ENCODE results near the gene ATP2A3.

Gene ATP2A3

DNA sequence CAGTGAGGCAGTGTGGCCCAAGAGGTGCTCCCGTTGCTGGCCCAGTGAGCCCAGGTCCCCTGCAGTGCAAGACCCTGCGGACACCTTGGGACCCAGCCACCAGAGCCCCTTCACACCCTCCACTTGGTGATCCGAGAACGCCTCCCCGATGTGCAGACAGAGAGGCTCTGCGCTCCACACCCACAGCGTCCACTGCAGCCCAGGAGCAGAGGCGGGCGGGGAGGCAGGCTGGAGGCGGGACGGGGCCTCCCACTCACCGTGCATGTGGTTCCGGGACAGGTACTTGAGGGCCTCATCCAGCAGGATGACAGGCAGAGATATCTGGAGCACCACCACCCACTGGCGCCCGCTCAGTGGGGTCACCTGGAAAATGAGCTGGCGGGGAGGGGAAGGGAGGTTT lies 35.8 kb downstream of the ATP2A3 start:
- Histone ChIP-seq H3K4me3 (ENCODE audit: insufficient read depth, low read depth, low read length) (no peak overlapping the region), H3K9me3 (ENCODE audit: control insufficient read depth, low read length) (no peaks in the 10 kb centered on the region), H3K4me1 (ENCODE audit: control insufficient read depth, insufficient read depth, low read length) (peaks cover 19% of the 10 kb centered on the region), H3K27me3 (ENCODE audit: control insufficient read depth, insufficient read depth, low read length, poor library complexity, severe bottlenecking) (no peaks in the 10 kb centered on the region), H3K27ac (ENCODE audit: insufficient read depth, low read depth, low read length, poor library complexity, severe bottlenecking) (no peak overlapping the region), H3K36me3 (ENCODE audit: control insufficient read depth, insufficient read depth, low read length) (no peaks in the 10 kb centered on the region)
- 91 to 94% methylated on average over 16 of the region's 16 CpGs for WGBS, 2 experiments

DNA sequence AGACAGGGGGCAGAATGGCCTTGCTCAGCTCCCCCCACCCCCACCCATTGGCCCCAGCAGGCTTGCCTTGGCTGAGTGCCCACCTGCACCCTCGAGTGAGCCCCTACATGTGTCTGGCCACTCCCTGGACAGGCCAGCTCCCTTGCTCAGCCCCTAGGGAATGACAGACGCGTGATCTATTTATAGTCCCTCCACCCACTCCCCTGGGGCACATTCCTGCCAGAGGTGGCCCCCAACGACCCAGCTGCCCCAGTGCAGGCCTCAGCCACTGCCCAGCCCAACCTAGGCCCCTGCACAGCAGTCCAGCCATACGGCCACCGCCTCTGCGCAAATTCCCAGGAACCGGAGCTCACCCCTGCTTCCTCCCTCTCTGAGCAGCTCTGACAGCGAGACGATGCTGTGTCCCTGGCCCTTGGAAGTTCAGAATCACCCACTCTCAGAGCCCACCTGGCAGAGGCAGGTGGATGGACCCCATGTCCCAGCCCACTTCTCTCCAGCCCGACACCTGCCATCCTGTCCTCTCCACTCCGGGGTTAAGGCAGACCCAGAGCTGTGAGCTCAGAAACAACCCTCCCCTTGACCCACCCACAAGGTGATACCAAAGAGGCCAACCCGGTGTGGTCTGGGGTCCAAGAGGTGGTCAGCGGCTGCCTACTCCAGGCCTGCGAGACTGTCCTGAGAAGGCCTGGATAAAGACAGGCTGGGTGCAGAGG lies 36.5 kb downstream of the ATP2A3 start:
- Histone ChIP-seq H3K4me1 (ENCODE audit: control insufficient read depth, insufficient read depth, low read length) (peaks cover 19% of the 10 kb centered on the region), H3K4me3 (ENCODE audit: insufficient read depth, low read depth, low read length) (no peak overlapping the region), H3K27ac (ENCODE audit: insufficient read depth, low read depth, low read length, poor library complexity, severe bottlenecking) (no peak overlapping the region), H3K27me3 (ENCODE audit: control insufficient read depth, insufficient read depth, low read length, poor library complexity, severe bottlenecking) (no peaks in the 10 kb centered on the region), H3K9me3 (ENCODE audit: control insufficient read depth, low read length) (no peaks in the 10 kb centered on the region), H3K36me3 (ENCODE audit: control insufficient read depth, insufficient read depth, low read length) (no peaks in the 10 kb centered on the region)
- WGBS, 2 experiments, result 87% methylated on average over 15 of the region's 15 CpGs

- H3K27ac ChIP-seq (ENCODE audit: insufficient read depth, low read depth, low read length, poor library complexity, severe bottlenecking), result no peak overlapping the region
- H3K9me3 ChIP-seq (ENCODE audit: control insufficient read depth, low read length), result no peaks in the 10 kb centered on the region
- no peaks in the 10 kb centered on the region for H3K36me3 ChIP-seq (ENCODE audit: control insufficient read depth, insufficient read depth, low read length)
- no peak overlapping the region for H3K4me3 ChIP-seq (ENCODE audit: insufficient read depth, low read depth, low read length)
- H3K4me1 ChIP-seq (ENCODE audit: control insufficient read depth, insufficient read depth, low read length), result peaks cover 19% of the 10 kb centered on the region
- H3K27me3 ChIP-seq (ENCODE audit: control insufficient read depth, insufficient read depth, low read length, poor library complexity, severe bottlenecking), result no peaks in the 10 kb centered on the region
- 85 to 86% methylated on average over 16 of the region's 16 CpGs for WGBS, 2 experiments
These were observed 37.2 kb downstream of the ATP2A3 start for GRCh38 chr17:3926860-3927627.

DNA sequence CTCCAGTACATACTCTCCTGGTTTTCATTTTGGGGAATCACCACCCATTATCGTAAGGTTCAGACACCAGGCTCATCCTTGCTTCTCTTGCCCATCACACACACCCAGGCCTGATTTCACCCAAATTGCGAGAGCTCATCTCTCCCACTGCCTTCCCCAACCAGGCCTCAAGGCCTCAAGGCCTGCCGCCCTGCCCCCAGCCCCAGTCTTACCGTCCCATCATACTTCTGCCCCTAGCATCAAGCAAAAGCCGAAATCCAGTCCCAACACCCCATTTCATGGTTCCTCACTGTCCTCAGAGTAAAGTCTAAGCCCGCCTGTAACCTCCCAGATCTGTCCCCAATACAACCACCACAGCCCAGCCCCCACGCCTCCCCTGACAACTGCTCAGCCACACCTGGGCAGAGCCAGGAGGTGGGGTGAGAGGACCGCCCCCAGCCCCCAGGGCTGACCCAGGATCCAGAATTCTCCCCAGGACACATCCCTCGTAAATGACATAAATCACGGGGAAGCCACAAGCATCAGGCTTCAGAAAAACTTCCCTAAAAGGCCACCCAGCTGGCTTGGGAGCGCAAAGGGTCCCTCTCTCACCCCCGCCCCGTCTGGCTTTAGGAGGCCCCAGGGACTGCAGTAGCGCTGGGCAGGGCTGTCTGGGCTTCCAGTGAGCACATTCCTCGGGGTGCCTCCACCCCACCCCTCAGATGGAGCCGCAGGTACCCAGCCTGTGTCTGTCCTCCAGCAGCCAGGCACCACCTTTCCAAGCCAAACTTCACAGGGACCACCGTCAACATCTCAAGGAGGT lies 38.4 kb downstream of the ATP2A3 start:
- Histone ChIP-seq H3K4me3 (ENCODE audit: insufficient read depth, low read depth, low read length) (no peak overlapping the region), H3K36me3 (ENCODE audit: control insufficient read depth, insufficient read depth, low read length) (no peaks in the 10 kb centered on the region), H3K9me3 (ENCODE audit: control insufficient read depth, low read length) (no peaks in the 10 kb centered on the region), H3K4me1 (ENCODE audit: control insufficient read depth, insufficient read depth, low read length) (peaks cover 19% of the 10 kb centered on the region), H3K27me3 (ENCODE audit: control insufficient read depth, insufficient read depth, low read length, poor library complexity, severe bottlenecking) (no peaks in the 10 kb centered on the region), H3K27ac (ENCODE audit: insufficient read depth, low read depth, low read length, poor library complexity, severe bottlenecking) (no peak overlapping the region)
- WGBS, 2 experiments, result 86 to 87% methylated on average over 17 of the region's 17 CpGs

- H3K9me3 ChIP-seq (ENCODE audit: control insufficient read depth, low read length), result no peaks in the 10 kb centered on the region
- H3K36me3 ChIP-seq (ENCODE audit: control insufficient read depth, insufficient read depth, low read length), result no peaks in the 10 kb centered on the region
- no peak overlapping the region for H3K27ac ChIP-seq (ENCODE audit: insufficient read depth, low read depth, low read length, poor library complexity, severe bottlenecking)
- H3K4me3 ChIP-seq (ENCODE audit: insufficient read depth, low read depth, low read length), result no peak overlapping the region
- 92% methylated on average over 40 of the region's 40 CpGs for WGBS, 2 experiments
- H3K27me3 ChIP-seq (ENCODE audit: control insufficient read depth, insufficient read depth, low read length, poor library complexity, severe bottlenecking), result no peaks in the 10 kb centered on the region
- peaks cover 19% of the 10 kb centered on the region for H3K4me1 ChIP-seq (ENCODE audit: control insufficient read depth, insufficient read depth, low read length)
These were observed 39.5 kb downstream of the ATP2A3 start for GRCh38 chr17:3924512-3925350.

DNA sequence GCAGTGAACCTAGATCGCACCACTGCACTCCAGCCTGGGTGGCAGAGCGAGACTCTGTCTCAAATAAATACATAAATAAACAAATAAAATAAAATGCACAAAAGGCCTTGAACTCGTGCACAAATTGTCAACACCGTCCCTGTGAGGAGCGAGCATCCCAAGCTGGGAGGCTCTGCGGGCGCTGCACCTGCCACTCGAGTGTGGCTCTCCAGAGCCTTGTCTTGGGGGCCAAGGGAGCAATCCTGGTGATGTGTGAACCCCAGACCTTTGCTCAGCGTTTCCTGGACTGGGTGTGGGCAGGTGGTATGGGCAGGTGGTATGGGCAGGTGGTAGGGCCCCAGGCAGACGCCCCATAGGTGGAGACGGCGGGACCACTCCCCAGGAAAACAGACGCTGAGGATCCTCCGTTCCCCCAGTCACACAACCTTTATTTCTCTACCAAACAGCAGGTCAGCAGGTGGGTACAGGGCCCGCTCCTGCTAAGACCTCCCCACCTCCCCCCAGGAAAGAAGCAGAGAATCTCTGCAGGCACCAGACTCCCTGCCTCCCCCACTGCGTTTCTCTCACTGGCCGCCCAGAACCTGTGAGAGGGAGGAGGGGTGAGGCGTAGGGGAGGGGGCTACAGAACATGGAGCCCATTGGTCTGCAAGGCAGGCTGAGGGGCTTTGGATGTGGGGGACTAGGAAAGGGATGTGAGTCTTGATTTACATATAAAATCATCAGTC lies 40.6 kb downstream of the ATP2A3 start:
- Histone ChIP-seq H3K4me3 (ENCODE audit: insufficient read depth, low read depth, low read length) (no peak overlapping the region), H3K36me3 (ENCODE audit: control insufficient read depth, insufficient read depth, low read length) (no peaks in the 10 kb centered on the region), H3K9me3 (ENCODE audit: control insufficient read depth, low read length) (no peaks in the 10 kb centered on the region), H3K4me1 (ENCODE audit: control insufficient read depth, insufficient read depth, low read length) (peaks cover 19% of the 10 kb centered on the region), H3K27ac (ENCODE audit: insufficient read depth, low read depth, low read length, poor library complexity, severe bottlenecking) (no peak overlapping the region), H3K27me3 (ENCODE audit: control insufficient read depth, insufficient read depth, low read length, poor library complexity, severe bottlenecking) (no peaks in the 10 kb centered on the region)
- 87 to 88% methylated on average over 18 of the region's 18 CpGs for WGBS, 2 experiments

- Histone ChIP-seq H3K4me3 (ENCODE audit: insufficient read depth, low read depth, low read length) (no peak overlapping the region), H3K9me3 (ENCODE audit: control insufficient read depth, low read length) (no peaks in the 10 kb centered on the region), H3K36me3 (ENCODE audit: control insufficient read depth, insufficient read depth, low read length) (no peaks in the 10 kb centered on the region), H3K27ac (ENCODE audit: insufficient read depth, low read depth, low read length, poor library complexity, severe bottlenecking) (no peak overlapping the region), H3K27me3 (ENCODE audit: control insufficient read depth, insufficient read depth, low read length, poor library complexity, severe bottlenecking) (no peaks in the 10 kb centered on the region), H3K4me1 (ENCODE audit: control insufficient read depth, insufficient read depth, low read length) (peaks cover 16% of the 10 kb centered on the region)
- 95% methylated on average over 7 of the region's 7 CpGs for WGBS, 2 experiments
These were observed 41.5 kb downstream of the ATP2A3 start for GRCh38 chr17:3922765-3923164.

DNA sequence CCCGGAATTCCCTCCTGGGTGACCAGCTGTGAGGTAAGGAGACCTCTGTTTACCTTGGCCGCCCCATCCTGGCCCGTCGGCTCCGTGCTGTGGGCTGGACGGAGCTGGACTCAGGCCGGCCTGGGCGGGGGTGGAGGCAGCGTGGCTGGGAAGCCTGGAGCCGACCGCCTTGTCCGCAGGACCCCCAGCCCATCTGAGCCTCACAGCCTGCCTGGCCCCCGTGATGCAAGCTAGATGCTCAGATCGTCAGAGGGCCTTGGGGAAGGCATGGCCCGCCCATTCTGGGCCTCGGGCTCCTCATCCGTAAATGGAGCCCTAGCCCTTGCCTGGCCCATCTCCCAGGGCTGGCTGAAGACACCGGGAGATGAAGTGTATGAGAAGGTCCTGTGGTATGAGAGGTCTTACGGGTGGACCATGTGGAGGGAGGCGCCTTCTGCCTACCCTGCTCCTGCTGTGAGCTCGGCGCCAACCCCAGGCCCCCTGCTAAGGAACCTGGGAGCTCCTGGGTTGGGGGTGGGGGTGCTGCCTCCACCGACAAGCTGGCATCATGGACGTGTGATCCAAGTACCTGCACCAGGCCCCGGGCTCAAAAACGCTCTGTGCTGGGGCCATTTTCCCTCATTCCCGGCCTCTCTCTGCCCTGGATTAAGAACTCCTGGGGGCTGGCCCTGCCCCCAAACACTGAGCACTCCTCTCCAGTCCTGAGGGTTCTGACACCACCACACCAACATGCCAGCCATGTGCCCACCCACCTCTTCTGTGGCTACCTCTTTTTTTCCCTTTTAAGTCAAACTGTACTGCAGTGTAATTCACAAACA lies 42.5 kb downstream of the ATP2A3 start:
- no peak overlapping the region for H3K27ac ChIP-seq (ENCODE audit: insufficient read depth, low read depth, low read length, poor library complexity, severe bottlenecking)
- no peaks in the 10 kb centered on the region for H3K36me3 ChIP-seq (ENCODE audit: control insufficient read depth, insufficient read depth, low read length)
- H3K9me3 ChIP-seq (ENCODE audit: control insufficient read depth, low read length), result no peaks in the 10 kb centered on the region
- H3K4me3 ChIP-seq (ENCODE audit: insufficient read depth, low read depth, low read length), result no peak overlapping the region
- 90 to 91% methylated on average over 27 of the region's 27 CpGs for WGBS, 2 experiments
- H3K27me3 ChIP-seq (ENCODE audit: control insufficient read depth, insufficient read depth, low read length, poor library complexity, severe bottlenecking), result no peaks in the 10 kb centered on the region
- peaks cover 6% of the 10 kb centered on the region for H3K4me1 ChIP-seq (ENCODE audit: control insufficient read depth, insufficient read depth, low read length)

DNA sequence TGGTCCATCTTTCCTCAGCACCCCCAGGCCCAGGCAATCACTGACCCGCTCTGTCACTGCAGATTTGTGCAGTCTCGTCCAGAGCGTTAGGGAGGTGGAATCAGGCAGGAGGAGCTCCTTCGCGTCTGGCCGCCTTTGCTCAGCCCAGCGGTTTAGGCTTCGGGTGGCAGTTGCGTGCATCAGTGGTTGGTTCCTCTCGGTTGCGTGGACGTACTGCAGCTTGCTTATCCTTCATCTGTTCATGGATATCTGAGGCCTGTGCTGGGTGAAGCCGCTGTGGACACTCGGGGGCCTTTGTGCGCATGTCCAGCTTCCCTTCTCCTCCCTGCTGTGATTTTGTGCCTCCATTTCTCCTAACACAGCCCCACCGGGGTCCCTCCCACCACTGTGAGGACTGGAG lies 43.2 kb downstream of the ATP2A3 start:
- no peaks in the 10 kb centered on the region for H3K27me3 ChIP-seq (ENCODE audit: control insufficient read depth, insufficient read depth, low read length, poor library complexity, severe bottlenecking)
- WGBS, 2 experiments, result 90 to 94% methylated on average over 16 of the region's 16 CpGs
- no peak overlapping the region for H3K4me3 ChIP-seq (ENCODE audit: insufficient read depth, low read depth, low read length)
- no peaks in the 10 kb centered on the region for H3K36me3 ChIP-seq (ENCODE audit: control insufficient read depth, insufficient read depth, low read length)
- no peaks in the 10 kb centered on the region for H3K9me3 ChIP-seq (ENCODE audit: control insufficient read depth, low read length)
- peaks cover 6% of the 10 kb centered on the region for H3K4me1 ChIP-seq (ENCODE audit: control insufficient read depth, insufficient read depth, low read length)
- H3K27ac ChIP-seq (ENCODE audit: insufficient read depth, low read depth, low read length, poor library complexity, severe bottlenecking), result no peak overlapping the region

All from ectodermal cell (in vitro differentiated cells).